SK-N-SH treated with all-trans-retinoic acid at 6 μM for 48 hours (cell line): ENCODE results near the gene ENHO.
"Not testable (repeated sequence)": the region's sequence is repeated elsewhere in the genome, so short reads cannot be mapped to it uniquely, and the experiment has no call there.

ENCODE experiments used
- ATAC-seq: fragments of 200-7000 bp; cut with Tn5 transposase; 3 replicates; pipeline ENCODE4 v1.9.1; 2020; ENCODE audit warnings: mild to moderate bottlenecking, moderate library complexity
- BACH2 ChIP-seq: fragments of 250-450 bp; sonication (Bioruptor Pico); IDR thresholded peaks from 2 replicates; pipeline ENCODE4 v1.9.0; 2021; ENCODE audit warnings: mild to moderate bottlenecking, borderline replicate concordance
- CSDC2 ChIP-seq: fragments of 250-450 bp; sonication (Bioruptor Pico); IDR thresholded peaks from 2 replicates; pipeline ENCODE4 v1.5.0; 2020; ENCODE audit warnings: mild to moderate bottlenecking, moderate library complexity
- ESRRG ChIP-seq: fragments of 250-450 bp; sonication (Bioruptor Pico); IDR thresholded peaks from 2 replicates; pipeline ENCODE4 v1.6.1; 2021; ENCODE audit warnings: mild to moderate bottlenecking
- GLIS3 ChIP-seq: fragments of 250-450 bp; sonication (Bioruptor Pico); IDR thresholded peaks from 2 replicates; pipeline ENCODE4 v1.5.0; 2020; ENCODE audit warnings: mild to moderate bottlenecking, moderate library complexity
- ISL1 ChIP-seq: fragments of 250-450 bp; sonication (Bioruptor Pico); IDR thresholded peaks from 2 replicates; pipeline ENCODE4 v2.1.2; 2022; ENCODE audit warnings: mild to moderate bottlenecking, moderate library complexity
- OSR1 ChIP-seq: fragments of 250-450 bp; sonication (Bioruptor Pico); IDR thresholded peaks from 2 replicates; pipeline ENCODE4 v1.8.0; 2022; ENCODE audit warnings: moderate library complexity, mild to moderate bottlenecking, inconsistent platforms
- PATZ1 ChIP-seq: fragments of 250-450 bp; sonication (Bioruptor Pico); IDR thresholded peaks from 2 replicates; pipeline ENCODE4 v1.8.0; 2020; ENCODE audit warnings: mild to moderate bottlenecking, moderate library complexity, borderline replicate concordance
- POU6F1 ChIP-seq: fragments of 250-450 bp; sonication (Bioruptor Pico); IDR thresholded peaks from 2 replicates; pipeline ENCODE4 v1.8.0; 2021; ENCODE audit warnings: low read depth, mild to moderate bottlenecking, moderate library complexity, borderline replicate concordance
- PPARA ChIP-seq: fragments of 250-450 bp; sonication (Bioruptor Pico); IDR thresholded peaks from 2 replicates; pipeline ENCODE4 v1.5.0; 2020; ENCODE audit warnings: mild to moderate bottlenecking, borderline replicate concordance
- RARB ChIP-seq: fragments of 250-450 bp; sonication (Bioruptor Pico); IDR thresholded peaks from 2 replicates; pipeline ENCODE4 v1.8.0; 2021; ENCODE audit warnings: mild to moderate bottlenecking, moderate library complexity
- SNAI2 ChIP-seq: fragments of 250-450 bp; sonication (Bioruptor Pico); IDR thresholded peaks from 2 replicates; pipeline ENCODE4 v1.5.0; 2020; ENCODE audit warnings: mild to moderate bottlenecking, moderate library complexity
- TCF4 ChIP-seq: fragments of 250-450 bp; sonication (Bioruptor Pico); IDR thresholded peaks from 2 replicates; pipeline ENCODE4 v1.8.0; 2021; ENCODE audit warnings: mild to moderate bottlenecking, moderate library complexity, borderline replicate concordance
- TOX ChIP-seq: fragments of 250-450 bp; sonication (Bioruptor Pico); IDR thresholded peaks from 2 replicates; pipeline ENCODE4 v1.8.0; 2021; ENCODE audit warnings: mild to moderate bottlenecking, moderate library complexity, borderline replicate concordance
- TSHZ2 ChIP-seq: fragments of 250-450 bp; sonication (Bioruptor Pico); IDR thresholded peaks from 2 replicates; pipeline ENCODE4 v1.5.0; 2020; ENCODE audit warnings: mild to moderate bottlenecking, moderate library complexity
- ZC3H10 ChIP-seq: fragments of 250-450 bp; sonication (Bioruptor Pico); IDR thresholded peaks from 2 replicates; pipeline ENCODE4 v1.5.1; 2021; ENCODE audit warnings: mild to moderate bottlenecking, moderate library complexity
- ZFP30 ChIP-seq: fragments of 450-650 bp; formaldehyde crosslinking; IDR thresholded peaks from 2 replicates; pipeline ENCODE4 v1.5.0; 2022; ENCODE audit warnings: mild to moderate bottlenecking, moderate library complexity
- ZNF565 ChIP-seq: fragments of 450-650 bp; formaldehyde crosslinking; conservative IDR thresholded peaks from 2 replicates; pipeline ENCODE4 v1.5.0; 2020; ENCODE audit warnings: low read depth, mild to moderate bottlenecking, moderate library complexity
- ZNF70 ChIP-seq: fragments of 450-650 bp; formaldehyde crosslinking; IDR thresholded peaks from 2 replicates; pipeline ENCODE4 v1.5.0; 2020; ENCODE audit warnings: mild to moderate bottlenecking, moderate library complexity
- ZNF8 ChIP-seq: fragments of 450-650 bp; formaldehyde crosslinking; IDR thresholded peaks from 2 replicates; pipeline ENCODE4 v1.5.0; 2020; ENCODE audit warnings: mild to moderate bottlenecking, moderate library complexity
- TF ChIP-seq, protein P1 (sequence below): fragments of 250-450 bp; sonication (Bioruptor Pico); IDR thresholded peaks from 2 replicates; pipeline ENCODE4 v1.5.1; 2020; ENCODE audit warnings: low read depth, mild to moderate bottlenecking, moderate library complexity
- TF ChIP-seq, protein P2 (sequence below): fragments of 250-450 bp; sonication (Bioruptor Pico); IDR thresholded peaks from 2 replicates; pipeline ENCODE4 v1.5.1; 2021; ENCODE audit warnings: mild to moderate bottlenecking, moderate library complexity

The ENHO gene

DNA sequence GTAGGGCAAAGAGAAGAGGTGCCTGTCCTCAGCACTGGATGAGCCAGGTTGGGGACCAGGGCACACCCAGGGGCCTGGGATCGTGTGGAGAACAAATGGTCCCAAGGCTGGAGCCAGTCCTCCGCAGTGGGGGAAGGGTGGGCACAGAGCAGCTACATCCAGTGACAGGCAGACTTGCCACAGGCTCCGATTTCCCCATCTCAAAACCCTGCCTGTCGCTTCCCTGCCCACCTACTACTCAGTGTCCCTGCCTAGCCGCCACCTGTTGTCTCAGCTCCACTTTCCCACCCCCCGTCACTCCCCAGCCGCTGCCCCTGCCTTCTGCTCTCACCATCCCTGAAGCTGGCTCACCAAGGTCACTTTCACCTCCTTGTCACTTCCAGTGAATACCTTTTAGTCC is 13.9 kb upstream of the ENHO start:
- no peak for ATAC-seq
- no peak for TF ChIP-seq ZFP30 (CRISPR knock-in tag)

DNA sequence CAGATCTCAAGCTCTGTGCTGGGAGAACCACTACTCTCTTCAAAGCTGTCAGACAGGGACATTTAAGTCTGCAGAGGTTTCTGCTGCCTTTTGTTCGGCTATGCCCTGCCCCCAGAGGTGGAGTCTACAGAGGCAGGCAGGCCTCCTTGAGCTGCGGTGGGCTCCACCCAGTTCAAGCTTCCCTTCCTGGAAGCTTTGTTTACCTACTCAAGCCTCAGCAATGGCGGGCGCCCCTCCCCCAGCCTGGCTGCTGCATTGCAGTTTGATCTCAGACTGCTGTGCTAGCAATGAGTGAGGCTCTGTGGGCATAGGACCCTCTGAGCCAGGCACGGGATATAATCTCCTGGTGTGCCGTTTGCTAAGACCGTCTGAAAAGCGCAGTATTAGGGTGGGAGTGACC is 9.3 kb upstream of the ENHO start:
- ATAC-seq = not testable (repeated sequence)

GRCh38 chr9:34526026-34526425 is 3.2 kb upstream of the ENHO start:
- no peak for TF ChIP-seq TOX (CRISPR knock-in tag)
- TF ChIP-seq PATZ1 (CRISPR knock-in tag) = no peak
- no peak for TF ChIP-seq TCF4
- no peak for TF ChIP-seq ISL1 (CRISPR knock-in tag)
- TF ChIP-seq CSDC2 (CRISPR knock-in tag) = no peak
- no peak for TF ChIP-seq SNAI2 (CRISPR knock-in tag)
- TF ChIP-seq PPARA = no peak
- TF ChIP-seq OSR1 (CRISPR knock-in tag) = no peak
- no peak for TF ChIP-seq ZNF70 (CRISPR knock-in tag)
- TF ChIP-seq POU6F1 = no peak
- TF ChIP-seq RARB (CRISPR knock-in tag) = no peak
- TF ChIP-seq, protein P1, sequence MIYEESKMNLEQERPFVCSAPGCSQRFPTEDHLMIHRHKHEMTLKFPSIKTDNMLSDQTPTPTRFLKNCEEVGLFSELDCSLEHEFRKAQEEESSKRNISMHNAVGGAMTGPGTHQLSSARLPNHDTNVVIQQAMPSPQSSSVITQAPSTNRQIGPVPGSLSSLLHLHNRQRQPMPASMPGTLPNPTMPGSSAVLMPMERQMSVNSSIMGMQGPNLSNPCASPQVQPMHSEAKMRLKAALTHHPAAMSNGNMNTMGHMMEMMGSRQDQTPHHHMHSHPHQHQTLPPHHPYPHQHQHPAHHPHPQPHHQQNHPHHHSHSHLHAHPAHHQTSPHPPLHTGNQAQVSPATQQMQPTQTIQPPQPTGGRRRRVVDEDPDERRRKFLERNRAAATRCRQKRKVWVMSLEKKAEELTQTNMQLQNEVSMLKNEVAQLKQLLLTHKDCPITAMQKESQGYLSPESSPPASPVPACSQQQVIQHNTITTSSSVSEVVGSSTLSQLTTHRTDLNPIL (CRISPR knock-in tag) = no peak
- no peak for TF ChIP-seq ZNF8
- ATAC-seq = no peak

DNA sequence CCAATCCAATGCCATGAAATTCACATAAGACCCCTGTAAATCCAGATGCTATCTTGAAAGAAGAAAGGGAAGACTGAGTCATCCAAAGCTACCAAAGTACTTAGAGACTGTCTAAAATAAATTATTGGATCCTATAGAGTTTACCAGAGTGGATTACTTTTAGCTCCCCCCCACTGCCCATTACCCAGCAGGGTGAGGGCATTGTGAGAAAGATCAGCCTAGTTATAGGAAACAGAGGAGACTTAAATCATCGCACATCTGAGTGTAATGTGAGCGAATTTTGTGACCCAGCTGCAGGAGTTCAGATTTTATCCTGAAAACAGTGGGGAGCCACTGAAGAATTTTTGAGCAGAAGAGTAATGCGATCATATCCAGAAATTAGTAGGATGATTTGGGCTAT is 1.6 kb upstream of the ENHO start:
- ATAC-seq = no peak
- TF ChIP-seq ZC3H10 (CRISPR knock-in tag) = no peak
- no peak for TF ChIP-seq TCF4
- TF ChIP-seq, protein P2, sequence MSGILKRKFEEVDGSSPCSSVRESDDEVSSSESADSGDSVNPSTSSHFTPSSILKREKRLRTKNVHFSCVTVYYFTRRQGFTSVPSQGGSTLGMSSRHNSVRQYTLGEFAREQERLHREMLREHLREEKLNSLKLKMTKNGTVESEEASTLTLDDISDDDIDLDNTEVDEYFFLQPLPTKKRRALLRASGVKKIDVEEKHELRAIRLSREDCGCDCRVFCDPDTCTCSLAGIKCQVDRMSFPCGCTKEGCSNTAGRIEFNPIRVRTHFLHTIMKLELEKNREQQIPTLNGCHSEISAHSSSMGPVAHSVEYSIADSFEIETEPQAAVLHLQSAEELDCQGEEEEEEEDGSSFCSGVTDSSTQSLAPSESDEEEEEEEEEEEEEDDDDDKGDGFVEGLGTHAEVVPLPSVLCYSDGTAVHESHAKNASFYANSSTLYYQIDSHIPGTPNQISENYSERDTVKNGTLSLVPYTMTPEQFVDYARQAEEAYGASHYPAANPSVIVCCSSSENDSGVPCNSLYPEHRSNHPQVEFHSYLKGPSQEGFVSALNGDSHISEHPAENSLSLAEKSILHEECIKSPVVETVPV (CRISPR knock-in tag) = no peak
- no peak for TF ChIP-seq GLIS3 (CRISPR knock-in tag)
- TF ChIP-seq, protein P1 (CRISPR knock-in tag) = no peak
- TF ChIP-seq TOX (CRISPR knock-in tag) = no peak

- no peak for ATAC-seq
- TF ChIP-seq ZNF565 (CRISPR knock-in tag) (no peak), BACH2 (CRISPR knock-in tag) (no peak), ESRRG (CRISPR knock-in tag) (no peak), PATZ1 (CRISPR knock-in tag) (no peak), GLIS3 (CRISPR knock-in tag) (no peak), TSHZ2 (CRISPR knock-in tag) (no peak), TOX (CRISPR knock-in tag) (no peak)
- TF ChIP-seq, protein P2 (CRISPR knock-in tag) = no peak
These were observed 501 bp downstream of the ENHO start for GRCh38 chr9:34522091-34522887.
